NCI-H510A (cell line): ENCODE results near the gene ISCU.
"Not testable (repeated sequence)": the region's sequence is repeated elsewhere in the genome, so short reads cannot be mapped to it uniquely, and the experiment has no call there.

Experiments
- DNase-seq: peaks from one replicate; lab custom pipeline; 2025; lab: John Stamatoyannopoulos, UW

ISCU gene

GRCh38 chr12:108543652-108544051 lies 18.7 kb upstream of the ISCU start:
- no peak for DNase-seq

GRCh38 chr12:108547686-108548085 lies 14.7 kb upstream of the ISCU start:
- no peak for DNase-seq

GRCh38 chr12:108548954-108549521 lies 13.4 kb upstream of the ISCU start:
- no peak for DNase-seq

GRCh38 chr12:108551535-108551934 lies 10.9 kb upstream of the ISCU start:
- DNase-seq = no peak

GRCh38 chr12:108553799-108554198 lies 8.6 kb upstream of the ISCU start:
- no peak for DNase-seq

- DNase-seq = not testable (repeated sequence)
Observed at GRCh38 chr12:108555383-108555782, 7.0 kb upstream of the ISCU start.

- DNase-seq = no peak
Observed at GRCh38 chr12:108559007-108559655, 3.3 kb upstream of the ISCU start.

GRCh38 chr12:108559748-108560147 lies 2.6 kb upstream of the ISCU start:
- no peak for DNase-seq

GRCh38 chr12:108560321-108560721 lies 2.1 kb upstream of the ISCU start:
- no peak for DNase-seq

- peak; percentile 72 for DNase-seq
Observed at GRCh38 chr12:108560752-108561719, 1.4 kb upstream of the ISCU start, which contains the start of gene SART3. Gene SART3 (minus strand): TSS chr12:108561173. CDS start chr12:108561154, 19 bp downstream.

GRCh38 chr12:108561852-108562347 lies 496 bp upstream of the ISCU start:
- no peak for DNase-seq

- peak; percentile 73 for DNase-seq
Observed at GRCh38 chr12:108563136-108563803, 874 bp downstream of the ISCU start.

GRCh38 chr12:108563804-108564151 lies 1.4 kb downstream of the ISCU start:
- DNase-seq = no peak

GRCh38 chr12:108564724-108565123 lies 2.3 kb downstream of the ISCU start:
- no peak for DNase-seq

- DNase-seq = no peak
Observed at GRCh38 chr12:108565146-108565545, 2.8 kb downstream of the ISCU start.

- peak; percentile 57 for DNase-seq
Observed at GRCh38 chr12:108565976-108566375, 3.6 kb downstream of the ISCU start.

GRCh38 chr12:108566452-108566851 lies 4.1 kb downstream of the ISCU start:
- no peak for DNase-seq

GRCh38 chr12:108567406-108568337 lies 5.3 kb downstream of the ISCU start:
- DNase-seq = no peak

GRCh38 chr12:108568338-108569154 lies 6.2 kb downstream of the ISCU start:
- DNase-seq = peak; percentile 58
